H9 (cell line): Measurements from ENCODE around the gene TBC1D23. TPM values are rescaled to one million over a fixed set of nuclear protein-coding genes. Genes with fewer than 3 reads are reported as not detected.

ENCODE experiments used
- DNase-seq: peaks from one replicate; pipeline ENCODE4 v3.0.0-alpha.2; 2017
- H2AFZ ChIP-seq: one replicate; pipeline ENCODE4 v1.6.1; 2013; ENCODE audit warnings: mild to moderate bottlenecking, low read length, control low read depth, moderate library complexity
- H2AK5ac ChIP-seq: 2 replicates; pipeline ENCODE4 v1.6.1; 2013; ENCODE audit warnings: low read length, control low read depth, mixed read lengths; ENCODE audit not compliant: insufficient read length
- H2BK120ac ChIP-seq: one replicate; pipeline ENCODE4 v1.6.1; 2013; ENCODE audit warnings: low read depth, mild to moderate bottlenecking, low read length, control low read depth, inconsistent platforms; ENCODE audit not compliant: poor library complexity, severe bottlenecking
- H2BK12ac ChIP-seq: 2 replicates; pipeline ENCODE4 v1.6.1; 2013; ENCODE audit warnings: low read length, control low read depth, mixed read lengths, low read depth; ENCODE audit not compliant: insufficient read length
- H2BK15ac ChIP-seq: 2 replicates; pipeline ENCODE4 v1.6.1; 2013; ENCODE audit warnings: low read depth, low read length, control low read depth
- H2BK20ac ChIP-seq: one replicate; pipeline ENCODE4 v1.6.1; 2013; ENCODE audit warnings: low read depth, mild to moderate bottlenecking, low read length, control low read depth, inconsistent platforms; ENCODE audit not compliant: poor library complexity, severe bottlenecking
- H2BK5ac ChIP-seq: 2 replicates; pipeline ENCODE4 v1.6.1; 2013; ENCODE audit warnings: low read length, control low read depth, mixed read lengths; ENCODE audit not compliant: insufficient read length
- H3K14ac ChIP-seq: 2 replicates; pipeline ENCODE4 v1.6.1; 2013; ENCODE audit warnings: low read length, control low read depth; ENCODE audit not compliant: insufficient read depth
- H3K18ac ChIP-seq: 2 replicates; pipeline ENCODE4 v1.6.1; 2013; ENCODE audit warnings: low read depth, mild to moderate bottlenecking, mixed read lengths, low read length, control low read depth; ENCODE audit not compliant: insufficient read length
- H3K23ac ChIP-seq: 2 replicates; pipeline ENCODE4 v1.6.1; 2013; ENCODE audit warnings: low read length, control low read depth, mixed read lengths, low read depth; ENCODE audit not compliant: insufficient read length
- H3K23me2 ChIP-seq: 2 replicates; pipeline ENCODE4 v1.6.1; 2013; ENCODE audit warnings: low read depth, mild to moderate bottlenecking, mixed read lengths, low read length, control low read depth; ENCODE audit not compliant: insufficient read length, poor library complexity, severe bottlenecking
- H3K27ac ChIP-seq: 2 replicates; pipeline ENCODE4 v1.5.1; 2013; ENCODE audit warnings: low read length, control low read depth, mixed read lengths, low read depth; ENCODE audit not compliant: insufficient read length
- H3K27me3 ChIP-seq: 2 replicates; pipeline ENCODE4 v1.6.1; 2013; ENCODE audit warnings: low read length, control low read depth, inconsistent platforms; ENCODE audit not compliant: insufficient read depth
- H3K4ac ChIP-seq: 2 replicates; pipeline ENCODE4 v1.6.1; 2013; ENCODE audit warnings: low read depth, mild to moderate bottlenecking, control low read depth, inconsistent platforms, low read length, moderate library complexity
- H3K4me1 ChIP-seq: 2 replicates; pipeline ENCODE4 v1.6.1; 2013; ENCODE audit warnings: low read length, control low read depth, inconsistent platforms; ENCODE audit not compliant: insufficient read depth
- H3K4me2 ChIP-seq: 2 replicates; pipeline ENCODE4 v1.6.1; 2013; ENCODE audit warnings: low read length, control low read depth, mixed read lengths; ENCODE audit not compliant: insufficient read length, insufficient read depth
- H3K56ac ChIP-seq: 2 replicates; pipeline ENCODE4 v1.6.1; 2013; ENCODE audit warnings: low read depth, mild to moderate bottlenecking, mixed read lengths, low read length, control low read depth; ENCODE audit not compliant: insufficient read length
- H3K79me1 ChIP-seq: 2 replicates; pipeline ENCODE4 v1.6.1; 2013; ENCODE audit warnings: low read depth, mild to moderate bottlenecking, moderate library complexity, low read length, control low read depth, inconsistent platforms; ENCODE audit not compliant: insufficient read depth, poor library complexity, severe bottlenecking
- H3K79me2 ChIP-seq: 2 replicates; pipeline ENCODE4 v1.6.1; 2013; ENCODE audit warnings: low read length, control low read depth, inconsistent platforms; ENCODE audit not compliant: insufficient read depth
- H3K9ac ChIP-seq: 2 replicates; pipeline ENCODE4 v1.6.1; 2013; ENCODE audit warnings: low read length, control low read depth, mixed read lengths; ENCODE audit not compliant: insufficient read length; ENCODE audit errors: extremely low read depth
- H3K9me3 ChIP-seq: one replicate; pipeline ENCODE4 v1.6.1; 2013; ENCODE audit warnings: low read depth, low read length, inconsistent platforms; ENCODE audit not compliant: control insufficient read depth
- H3T11ph ChIP-seq: one replicate; pipeline ENCODE4 v1.6.1; 2013; ENCODE audit warnings: mild to moderate bottlenecking, low read length, control low read depth, inconsistent platforms
- H4K20me1 ChIP-seq: one replicate; pipeline ENCODE4 v1.6.1; 2013; ENCODE audit not compliant: control insufficient read depth, insufficient read length, insufficient read depth
- H4K5ac ChIP-seq: 2 replicates; pipeline ENCODE4 v1.6.1; 2013; ENCODE audit warnings: low read depth, mild to moderate bottlenecking, mixed read lengths, low read length, control low read depth; ENCODE audit not compliant: insufficient read length
- H4K8ac ChIP-seq: replicated peaks from 2 replicates; pipeline ENCODE4 v1.6.1; 2013; ENCODE audit warnings: low read length, control low read depth, mixed read lengths, low read depth; ENCODE audit not compliant: insufficient read length
- H4K91ac ChIP-seq: 2 replicates; pipeline ENCODE4 v1.6.1; 2013; ENCODE audit warnings: low read depth, mild to moderate bottlenecking, moderate library complexity, mixed read lengths, low read length, control low read depth; ENCODE audit not compliant: insufficient read length
- H3K27ac Mint-ChIP-seq, 3 experiments: 2 replicates in 2 of 3; 3 replicates in 1 of 3; pipeline ENCODE4 v1.8.0; 2020 to 2021; ENCODE audit warnings: mixed read lengths in 3 of 3, mild to moderate bottlenecking in 1 of 3, moderate library complexity in 1 of 3
- H3K27me3 Mint-ChIP-seq: 2 replicates; pipeline ENCODE4 v1.8.0; 2021; ENCODE audit warnings: low read depth, mild to moderate bottlenecking, moderate library complexity, mixed read lengths
- H3K36me3 Mint-ChIP-seq, 3 experiments: 2 replicates in 2 of 3; 3 replicates in 1 of 3; pipeline ENCODE4 v1.8.0; 2020 to 2021; ENCODE audit warnings: low read depth in 3 of 3, mixed read lengths in 3 of 3; ENCODE audit not compliant: insufficient read depth in 1 of 3
- H3K4me1 Mint-ChIP-seq, 2 experiments: 2 replicates each; pipeline ENCODE4 v1.8.0; 2020; ENCODE audit warnings: mixed read lengths in 2 of 2
- H3K4me3 Mint-ChIP-seq, 2 experiments: 2 replicates in 1 of 2; 3 replicates in 1 of 2; pipeline ENCODE4 v1.8.0; 2020 to 2021; ENCODE audit warnings: mild to moderate bottlenecking in 2 of 2, mixed read lengths in 2 of 2, moderate library complexity in 1 of 2
- H3K9me3 Mint-ChIP-seq, 2 experiments: 2 replicates in 1 of 2; 3 replicates in 1 of 2; pipeline ENCODE4 v1.8.0; 2020; ENCODE audit warnings: mild to moderate bottlenecking in 2 of 2, mixed read lengths in 2 of 2, moderate library complexity in 1 of 2
- CTCF ChIP-seq: fragments of 200-600 bp; sonication (generic); conservative IDR thresholded peaks from 3 replicates; pipeline ENCODE4 v1.8.0; 2021; ENCODE audit warnings: antibody characterized with exemption, mild to moderate bottlenecking
- WGBS: extraction: QIAGEN DNeasy Blood & Tissue Kit; methylation state at CpG from one replicate; pipeline ENCODE4 v1.1.7; 2013; ENCODE audit warnings: missing lambda C conversion rate, low lambda C conversion rate, mixed read lengths; ENCODE audit not compliant: insufficient read length; ENCODE audit errors: extremely low coverage; 5-methylcytosine and 5-hydroxymethylcytosine counted together
- total RNA-seq: library from RNA; stranded (reverse); gene quantifications from 2 replicates; pipeline ENCODE4 v1.2.1, GENCODE V29; 2021

The TBC1D23 gene
- total RNA-seq, 1 experiment from 2014 or later: 37.1 TPM

GRCh38 chr3:100227511-100227921 is 33.3 kb upstream of the TBC1D23 start:
- Histone ChIP-seq H3T11ph (no peak overlapping the region), H3K79me1 (no peaks in the 10 kb centered on the region), H2BK12ac (no peak overlapping the region), H4K20me1 (no peaks in the 10 kb centered on the region), H4K91ac (no peak overlapping the region), H2AK5ac (no peak overlapping the region), H3K14ac (no peak overlapping the region), H3K4me1 (no peaks in the 10 kb centered on the region; the same call in 1 of the 2 replicates), H3K56ac (no peak overlapping the region), H2BK120ac (no peak overlapping the region), H3K9ac (no peak overlapping the region), H3K4ac (no peak overlapping the region), H3K23ac (no peak overlapping the region), H3K27me3 (no peaks in the 10 kb centered on the region), H2BK20ac (no peak overlapping the region), H3K27ac (no peak overlapping the region), H3K23me2 (no peaks in the 10 kb centered on the region), H2BK5ac (no peak overlapping the region), H3K79me2 (no peaks in the 10 kb centered on the region), H2AFZ (no peak overlapping the region), H3K4me2 (no peak overlapping the region), H3K18ac (no peak overlapping the region), H3K9me3 (no peaks in the 10 kb centered on the region), H4K5ac (no peak overlapping the region), H4K8ac (no peak overlapping the region), H2BK15ac (no peak overlapping the region)
- Mint-ChIP-seq H3K4me1 (peaks cover 0 to 3% of the 10 kb centered on the region in 2 experiments; a peak in 2 of 4 replicates), H3K27ac (no peak overlapping the region), H3K9me3 (peaks cover 0 to 12% of the 10 kb centered on the region in 2 experiments; a peak in 4 of 5 replicates), H3K4me3 (no peak overlapping the region), H3K27me3 (no peaks in the 10 kb centered on the region; the same call in 1 of the 2 replicates), H3K36me3 (no peaks in the 10 kb centered on the region)
- DNase-seq: no peak
- no CpG with 5 or more reads among the region's 2 CpGs for WGBS
- no peak for TF ChIP-seq CTCF
